Dermis blood vessel endothelial cell (primary cell): ENCODE measurements around the gene PPEF2. TPM values are rescaled to one million over a fixed set of nuclear protein-coding genes. Genes with fewer than 3 reads are reported as not detected.
"Not testable (repeated sequence)": the region's sequence is repeated elsewhere in the genome, so short reads cannot be mapped to it uniquely, and the experiment has no call there.

ENCODE experiments used
- DNase-seq: peaks from one replicate; pipeline ENCODE4 v3.0.0; 2010
- total RNA-seq: library from RNA; depleted of rRNA; stranded (reverse); fragments of >200 nt; gene quantifications from 2 replicates; pipeline ENCODE4 v1.2.3, GENCODE V29; 2014

Gene PPEF2
- not detected in 2 replicates for total RNA-seq

GRCh38 chr4:75902352-75902751 lies at the start of gene PPEF2:
Gene PPEF2 (minus strand): TSS chr4:75902452. CDS start chr4:75896325, 6,127 bp downstream.
- DNase-seq, result no peak

GRCh38 chr4:75950213-75950815 lies 48.1 kb upstream of the PPEF2 start:
- DNase-seq, result no peak

- no peak for DNase-seq
Observed at GRCh38 chr4:75948822-75949444, 46.7 kb upstream of the PPEF2 start.

- DNase-seq, result peak; percentile 81
Observed at GRCh38 chr4:75940692-75941253, 38.5 kb upstream of the PPEF2 start, which contains the start of gene NAAA. Gene NAAA (minus strand): TSS chr4:75941013. CDS start chr4:75940949, 64 bp downstream.

GRCh38 chr4:75939890-75940691 lies 37.8 kb upstream of the PPEF2 start:
- DNase-seq, result peak; percentile 64

- DNase-seq, result no peak
Observed at GRCh38 chr4:75935628-75936027, 33.4 kb upstream of the PPEF2 start.

GRCh38 chr4:75930152-75930551 lies 27.9 kb upstream of the PPEF2 start:
- DNase-seq, result no peak

- not testable (repeated sequence) for DNase-seq
Observed at GRCh38 chr4:75924916-75925315, 22.7 kb upstream of the PPEF2 start.

- no peak for DNase-seq
Observed at GRCh38 chr4:75924309-75924827, 22.1 kb upstream of the PPEF2 start.

GRCh38 chr4:75922588-75922987 lies 20.3 kb upstream of the PPEF2 start:
- DNase-seq, result no peak

- no peak for DNase-seq
Observed at GRCh38 chr4:75921910-75922309, 19.7 kb upstream of the PPEF2 start.

GRCh38 chr4:75920327-75920726 lies 18.1 kb upstream of the PPEF2 start:
- no peak for DNase-seq

GRCh38 chr4:75919920-75920319 lies 17.7 kb upstream of the PPEF2 start:
- DNase-seq, result no peak

- peak; percentile 71 for DNase-seq
Observed at GRCh38 chr4:75916091-75916661, 13.9 kb upstream of the PPEF2 start.

GRCh38 chr4:75912968-75913367 lies 10.7 kb upstream of the PPEF2 start:
- no peak for DNase-seq

GRCh38 chr4:75910831-75911230 lies 8.6 kb upstream of the PPEF2 start:
- not testable (repeated sequence) for DNase-seq

- DNase-seq, result no peak
Observed at GRCh38 chr4:75909405-75909804, 7.2 kb upstream of the PPEF2 start.

GRCh38 chr4:75908555-75908954 lies 6.3 kb upstream of the PPEF2 start:
- DNase-seq, result no peak

- no peak for DNase-seq
Observed at GRCh38 chr4:75907966-75908365, 5.7 kb upstream of the PPEF2 start.

GRCh38 chr4:75904076-75904475 lies 1.8 kb upstream of the PPEF2 start:
- DNase-seq, result no peak

- DNase-seq, result no peak
Observed at GRCh38 chr4:75898536-75898935, 3.7 kb downstream of the PPEF2 start.

- DNase-seq, result peak; percentile 58
Observed at GRCh38 chr4:75895744-75896314, 6.4 kb downstream of the PPEF2 start.
